Measurements from ENCODE around the gene DRD4. TPM values are rescaled to one million over a fixed set of nuclear protein-coding genes. Genes with fewer than 3 reads are reported as not detected.

DRD4 gene
- polyA plus RNA-seq, 1 donor (not counting 4 experiments of a cell fraction or from before 2014, with no cell fraction given): not detected

DNA sequence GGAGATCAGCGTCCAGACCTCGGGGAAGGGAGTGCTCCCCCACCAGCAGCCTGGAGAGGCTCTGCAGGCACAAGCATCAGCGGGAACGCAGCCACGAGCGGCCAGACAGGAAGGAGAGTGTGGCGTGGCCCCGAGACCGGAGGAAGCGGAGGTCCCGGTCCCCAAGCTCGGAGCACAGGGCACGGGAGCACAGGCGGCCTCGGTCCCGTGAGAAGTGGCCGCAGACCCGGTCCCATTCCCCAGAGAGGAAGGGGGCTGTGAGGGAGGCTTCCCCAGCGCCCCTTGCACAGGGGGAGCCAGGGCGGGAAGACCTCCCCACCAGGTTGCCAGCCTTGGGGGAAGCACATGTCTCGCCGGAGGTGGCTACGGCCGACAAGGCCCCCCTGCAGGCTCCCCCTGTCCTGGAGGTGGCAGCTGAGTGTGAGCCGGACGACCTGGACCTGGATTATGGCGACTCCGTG lies 28.2 kb upstream of the DRD4 start:
- no peak for TF ChIP-seq EZH2 (IDR thresholded peaks at IDR 0.05; ENCODE audit: low read length)
- TF ChIP-seq, protein P1, sequence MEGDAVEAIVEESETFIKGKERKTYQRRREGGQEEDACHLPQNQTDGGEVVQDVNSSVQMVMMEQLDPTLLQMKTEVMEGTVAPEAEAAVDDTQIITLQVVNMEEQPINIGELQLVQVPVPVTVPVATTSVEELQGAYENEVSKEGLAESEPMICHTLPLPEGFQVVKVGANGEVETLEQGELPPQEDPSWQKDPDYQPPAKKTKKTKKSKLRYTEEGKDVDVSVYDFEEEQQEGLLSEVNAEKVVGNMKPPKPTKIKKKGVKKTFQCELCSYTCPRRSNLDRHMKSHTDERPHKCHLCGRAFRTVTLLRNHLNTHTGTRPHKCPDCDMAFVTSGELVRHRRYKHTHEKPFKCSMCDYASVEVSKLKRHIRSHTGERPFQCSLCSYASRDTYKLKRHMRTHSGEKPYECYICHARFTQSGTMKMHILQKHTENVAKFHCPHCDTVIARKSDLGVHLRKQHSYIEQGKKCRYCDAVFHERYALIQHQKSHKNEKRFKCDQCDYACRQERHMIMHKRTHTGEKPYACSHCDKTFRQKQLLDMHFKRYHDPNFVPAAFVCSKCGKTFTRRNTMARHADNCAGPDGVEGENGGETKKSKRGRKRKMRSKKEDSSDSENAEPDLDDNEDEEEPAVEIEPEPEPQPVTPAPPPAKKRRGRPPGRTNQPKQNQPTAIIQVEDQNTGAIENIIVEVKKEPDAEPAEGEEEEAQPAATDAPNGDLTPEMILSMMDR (optimal IDR thresholded peaks at IDR 0.05 in 1 of 3, IDR thresholded peaks at IDR 0.05 in 1 of 3, conservative IDR thresholded peaks at IDR 0.05 in 1 of 3; ENCODE audit: extremely low read depth in 1 of 3, insufficient read depth in 2 of 3, low read length in 3 of 3): no peak
- Histone ChIP-seq H3K9me1 (ENCODE audit: control insufficient read depth, extremely low read depth, insufficient read depth, low read length) (no peaks in the 10 kb centered on the region), H2AFZ (ENCODE audit: control insufficient read depth, low read length) (no peak overlapping the region), H3K9ac (ENCODE audit: control insufficient read depth, extremely low read depth, insufficient read depth, low read length) (no peak overlapping the region), H3K27ac (ENCODE audit: control insufficient read depth, insufficient read depth, low read length) (no peak overlapping the region), H3K4me2 (ENCODE audit: control insufficient read depth, extremely low read depth, insufficient read depth, low read depth, low read length) (no peak overlapping the region), H3K4me1 (ENCODE audit: control insufficient read depth, extremely low read depth, insufficient read depth, low read length) (peaks cover 26% of the 10 kb centered on the region), H3K79me2 (ENCODE audit: control insufficient read depth, insufficient read depth, low read length) (no peaks in the 10 kb centered on the region), H3K36me3 (ENCODE audit: control insufficient read depth in 2 of 2, extremely low read depth in 1 of 2, insufficient read depth in 2 of 2, low read length in 2 of 2) (peaks cover 59 to 74% of the 10 kb centered on the region in 2 experiments), H4K20me1 (ENCODE audit: control insufficient read depth, extremely low read depth, insufficient read depth, low read length) (peaks cover 15% of the 10 kb centered on the region), H3K9me3 (ENCODE audit: control insufficient read depth, low read depth, low read length) (no peaks in the 10 kb centered on the region), H3K27me3 (ENCODE audit: control insufficient read depth, extremely low read depth, insufficient read depth, low read length) (no peaks in the 10 kb centered on the region), H3K4me3 (ENCODE audit: control insufficient read depth in 2 of 3, extremely low read depth in 1 of 3, insufficient read depth in 2 of 3, low read depth in 1 of 3, low read length in 3 of 3) (no peak overlapping the region)
- dilution Hi-C loops (cut with MboI; ENCODE audit: extremely low pct_ligation_motif_present, low sequenced_read_pairs): no loop called here
- DNase-seq (ENCODE audit: low read depth, low spot score): no peak
- FAIRE-seq: no peak

DNA sequence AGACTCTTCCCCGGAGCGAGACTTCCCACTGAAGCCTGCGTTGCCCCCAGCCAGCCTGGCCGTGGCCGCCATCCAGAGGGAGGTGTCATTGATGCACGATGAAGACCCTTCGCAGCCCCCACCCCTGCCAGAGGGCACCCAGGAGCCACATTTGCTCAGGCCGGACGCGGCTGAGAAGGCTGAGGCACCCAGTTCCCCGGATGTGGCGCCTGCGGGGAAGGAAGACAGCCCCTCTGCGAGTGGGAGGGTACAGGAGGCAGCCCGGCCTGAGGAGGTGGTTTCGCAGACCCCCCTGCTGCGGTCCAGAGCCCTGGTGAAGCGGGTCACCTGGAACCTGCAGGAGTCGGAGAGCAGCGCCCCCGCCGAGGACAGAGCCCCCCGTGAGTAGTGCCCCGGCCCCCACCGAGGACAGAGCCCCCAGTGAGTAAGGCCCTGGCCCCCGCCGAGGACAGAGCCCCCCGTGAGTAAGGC lies 27.7 kb upstream of the DRD4 start:
- H3K27me3 ChIP-seq (ENCODE audit: control insufficient read depth, extremely low read depth, insufficient read depth, low read length): no peaks in the 10 kb centered on the region
- peaks cover 31% of the 10 kb centered on the region for H3K4me1 ChIP-seq (ENCODE audit: control insufficient read depth, extremely low read depth, insufficient read depth, low read length)
- H3K36me3 ChIP-seq (ENCODE audit: control insufficient read depth in 2 of 2, extremely low read depth in 1 of 2, insufficient read depth in 2 of 2, low read length in 2 of 2): peaks cover 57 to 69% of the 10 kb centered on the region in 2 experiments

More for the DNA sequence above, 27.7 kb upstream of the DRD4 start:
- no peak overlapping the region for H3K9ac ChIP-seq (ENCODE audit: control insufficient read depth, extremely low read depth, insufficient read depth, low read length)
- H4K20me1 ChIP-seq (ENCODE audit: control insufficient read depth, extremely low read depth, insufficient read depth, low read length): peaks cover 15% of the 10 kb centered on the region
- H3K4me3 ChIP-seq (ENCODE audit: control insufficient read depth in 2 of 3, extremely low read depth in 1 of 3, insufficient read depth in 2 of 3, low read depth in 1 of 3, low read length in 3 of 3): no peak overlapping the region
- no peak for DNase-seq (ENCODE audit: low read depth, low spot score)
- TF ChIP-seq, protein P1 (optimal IDR thresholded peaks at IDR 0.05 in 1 of 3, IDR thresholded peaks at IDR 0.05 in 1 of 3, conservative IDR thresholded peaks at IDR 0.05 in 1 of 3; ENCODE audit: extremely low read depth in 1 of 3, insufficient read depth in 2 of 3, low read length in 3 of 3): no peak
- TF ChIP-seq EZH2 (IDR thresholded peaks at IDR 0.05; ENCODE audit: low read length): no peak
- no peak for FAIRE-seq
- dilution Hi-C loops (cut with MboI; ENCODE audit: extremely low pct_ligation_motif_present, low sequenced_read_pairs): no loop called here
- no peaks in the 10 kb centered on the region for H3K9me3 ChIP-seq (ENCODE audit: control insufficient read depth, low read depth, low read length)
- no peaks in the 10 kb centered on the region for H3K79me2 ChIP-seq (ENCODE audit: control insufficient read depth, insufficient read depth, low read length)
- no peaks in the 10 kb centered on the region for H3K9me1 ChIP-seq (ENCODE audit: control insufficient read depth, extremely low read depth, insufficient read depth, low read length)
- no peak overlapping the region for H3K4me2 ChIP-seq (ENCODE audit: control insufficient read depth, extremely low read depth, insufficient read depth, low read depth, low read length)
- no peak overlapping the region for H3K27ac ChIP-seq (ENCODE audit: control insufficient read depth, insufficient read depth, low read length)
- no peak overlapping the region for H2AFZ ChIP-seq (ENCODE audit: control insufficient read depth, low read length)
